SU-DHL-6 (cell line): ENCODE data around the gene NEURL4.

Experiments
- EZH2phosphoT487 ChIP-seq: fragments of 200-600 bp; sonication (generic), shearing (Covaris generic); conservative IDR thresholded peaks from 2 replicates; pipeline ENCODE4 v1.6.1; 2018; ENCODE audit warnings: mild to moderate bottlenecking, antibody characterized with exemption, low read length, moderate library complexity, mixed read lengths
- TF ChIP-seq, protein P1 (sequence below): fragments of 200-600 bp; sonication (generic); IDR thresholded peaks from one replicate; pipeline ENCODE4 v1.5.1; 2017; ENCODE audit warnings: antibody characterized with exemption, mild to moderate bottlenecking, low read length, moderate library complexity; ENCODE audit not compliant: insufficient read depth, poor library complexity, severe bottlenecking

DNA sequence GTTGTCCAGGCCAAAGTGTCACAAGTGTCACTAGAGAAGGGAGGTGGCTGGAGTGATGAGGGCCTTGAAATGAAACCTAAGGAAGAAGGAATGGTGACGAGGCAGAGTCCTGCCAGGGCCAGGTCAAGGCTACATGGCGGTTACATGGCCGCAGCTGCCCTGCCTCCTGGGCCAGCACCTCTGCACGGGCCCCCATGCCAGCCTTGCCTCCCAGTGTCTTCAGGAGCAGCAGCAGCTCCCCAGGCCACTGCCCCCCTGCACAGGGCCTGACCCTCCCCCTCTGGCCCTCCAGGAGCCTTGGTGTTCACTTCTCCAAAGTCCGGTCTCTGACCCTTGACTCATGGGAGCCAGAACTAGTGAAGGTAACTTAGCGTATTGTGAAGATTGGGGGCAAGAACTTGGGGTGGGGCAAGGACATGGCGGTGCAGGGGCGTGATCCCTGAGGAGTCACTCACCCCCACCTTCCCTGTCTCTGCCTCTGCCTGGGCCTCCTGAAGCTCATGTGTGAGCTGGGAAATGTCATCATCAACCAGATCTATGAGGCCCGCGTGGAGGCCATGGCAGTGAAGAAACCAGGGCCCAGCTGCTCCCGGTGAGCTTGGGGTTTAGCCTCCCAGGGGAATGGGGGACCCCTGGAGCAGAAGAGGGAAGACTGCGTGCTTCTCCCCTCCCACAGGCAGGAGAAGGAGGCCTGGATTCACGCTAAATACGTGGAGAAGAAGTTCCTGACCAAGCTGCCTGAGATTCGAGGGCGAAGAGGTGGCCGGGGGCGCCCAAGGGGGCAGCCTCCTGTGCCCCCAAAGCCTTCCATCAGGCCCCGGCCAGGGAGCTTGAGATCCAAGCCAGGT is 18.7 kb upstream of the NEURL4 start:
- TF ChIP-seq, protein P1, sequence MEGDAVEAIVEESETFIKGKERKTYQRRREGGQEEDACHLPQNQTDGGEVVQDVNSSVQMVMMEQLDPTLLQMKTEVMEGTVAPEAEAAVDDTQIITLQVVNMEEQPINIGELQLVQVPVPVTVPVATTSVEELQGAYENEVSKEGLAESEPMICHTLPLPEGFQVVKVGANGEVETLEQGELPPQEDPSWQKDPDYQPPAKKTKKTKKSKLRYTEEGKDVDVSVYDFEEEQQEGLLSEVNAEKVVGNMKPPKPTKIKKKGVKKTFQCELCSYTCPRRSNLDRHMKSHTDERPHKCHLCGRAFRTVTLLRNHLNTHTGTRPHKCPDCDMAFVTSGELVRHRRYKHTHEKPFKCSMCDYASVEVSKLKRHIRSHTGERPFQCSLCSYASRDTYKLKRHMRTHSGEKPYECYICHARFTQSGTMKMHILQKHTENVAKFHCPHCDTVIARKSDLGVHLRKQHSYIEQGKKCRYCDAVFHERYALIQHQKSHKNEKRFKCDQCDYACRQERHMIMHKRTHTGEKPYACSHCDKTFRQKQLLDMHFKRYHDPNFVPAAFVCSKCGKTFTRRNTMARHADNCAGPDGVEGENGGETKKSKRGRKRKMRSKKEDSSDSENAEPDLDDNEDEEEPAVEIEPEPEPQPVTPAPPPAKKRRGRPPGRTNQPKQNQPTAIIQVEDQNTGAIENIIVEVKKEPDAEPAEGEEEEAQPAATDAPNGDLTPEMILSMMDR: no peak
- TF ChIP-seq EZH2phosphoT487: no peak
